C4-2B (cell line): ENCODE measurements around the gene IKZF4.

Source experiments
- ZFX ChIP-seq: fragments of 450-650 bp; IDR thresholded peaks from 2 replicates; pipeline ENCODE4 v1.6.1; 2017
- TF ChIP-seq, protein P1 (sequence below): fragments of 450-650 bp; conservative IDR thresholded peaks from 2 replicates; pipeline ENCODE4 v1.5.1; 2017; ENCODE audit warnings: mild to moderate bottlenecking

DNA sequence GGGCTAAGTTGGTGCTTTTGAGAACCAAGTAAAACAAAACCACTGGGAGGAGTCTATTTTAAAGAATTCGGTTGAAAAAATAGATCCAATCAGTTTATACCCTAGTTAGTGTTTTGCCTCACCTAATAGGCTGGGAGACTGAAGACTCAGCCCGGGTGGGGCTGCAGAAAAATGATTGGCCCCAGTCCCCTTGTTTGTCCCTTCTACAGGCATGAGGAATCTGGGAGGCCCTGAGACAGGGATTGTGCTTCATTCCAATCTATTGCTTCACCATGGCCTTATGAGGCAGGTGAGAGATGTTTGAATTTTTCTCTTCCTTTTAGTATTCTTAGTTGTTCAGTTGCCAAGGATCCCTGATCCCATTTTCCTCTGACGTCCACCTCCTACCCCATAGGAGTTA, 48.8 kb upstream of the IKZF4 start:
- TF ChIP-seq, protein P1, sequence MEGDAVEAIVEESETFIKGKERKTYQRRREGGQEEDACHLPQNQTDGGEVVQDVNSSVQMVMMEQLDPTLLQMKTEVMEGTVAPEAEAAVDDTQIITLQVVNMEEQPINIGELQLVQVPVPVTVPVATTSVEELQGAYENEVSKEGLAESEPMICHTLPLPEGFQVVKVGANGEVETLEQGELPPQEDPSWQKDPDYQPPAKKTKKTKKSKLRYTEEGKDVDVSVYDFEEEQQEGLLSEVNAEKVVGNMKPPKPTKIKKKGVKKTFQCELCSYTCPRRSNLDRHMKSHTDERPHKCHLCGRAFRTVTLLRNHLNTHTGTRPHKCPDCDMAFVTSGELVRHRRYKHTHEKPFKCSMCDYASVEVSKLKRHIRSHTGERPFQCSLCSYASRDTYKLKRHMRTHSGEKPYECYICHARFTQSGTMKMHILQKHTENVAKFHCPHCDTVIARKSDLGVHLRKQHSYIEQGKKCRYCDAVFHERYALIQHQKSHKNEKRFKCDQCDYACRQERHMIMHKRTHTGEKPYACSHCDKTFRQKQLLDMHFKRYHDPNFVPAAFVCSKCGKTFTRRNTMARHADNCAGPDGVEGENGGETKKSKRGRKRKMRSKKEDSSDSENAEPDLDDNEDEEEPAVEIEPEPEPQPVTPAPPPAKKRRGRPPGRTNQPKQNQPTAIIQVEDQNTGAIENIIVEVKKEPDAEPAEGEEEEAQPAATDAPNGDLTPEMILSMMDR: no peak
- no peak for TF ChIP-seq ZFX
